ENCODE measurements around the gene GRXCR2.

- TF ChIP-seq, protein P1, sequence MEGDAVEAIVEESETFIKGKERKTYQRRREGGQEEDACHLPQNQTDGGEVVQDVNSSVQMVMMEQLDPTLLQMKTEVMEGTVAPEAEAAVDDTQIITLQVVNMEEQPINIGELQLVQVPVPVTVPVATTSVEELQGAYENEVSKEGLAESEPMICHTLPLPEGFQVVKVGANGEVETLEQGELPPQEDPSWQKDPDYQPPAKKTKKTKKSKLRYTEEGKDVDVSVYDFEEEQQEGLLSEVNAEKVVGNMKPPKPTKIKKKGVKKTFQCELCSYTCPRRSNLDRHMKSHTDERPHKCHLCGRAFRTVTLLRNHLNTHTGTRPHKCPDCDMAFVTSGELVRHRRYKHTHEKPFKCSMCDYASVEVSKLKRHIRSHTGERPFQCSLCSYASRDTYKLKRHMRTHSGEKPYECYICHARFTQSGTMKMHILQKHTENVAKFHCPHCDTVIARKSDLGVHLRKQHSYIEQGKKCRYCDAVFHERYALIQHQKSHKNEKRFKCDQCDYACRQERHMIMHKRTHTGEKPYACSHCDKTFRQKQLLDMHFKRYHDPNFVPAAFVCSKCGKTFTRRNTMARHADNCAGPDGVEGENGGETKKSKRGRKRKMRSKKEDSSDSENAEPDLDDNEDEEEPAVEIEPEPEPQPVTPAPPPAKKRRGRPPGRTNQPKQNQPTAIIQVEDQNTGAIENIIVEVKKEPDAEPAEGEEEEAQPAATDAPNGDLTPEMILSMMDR (IDR thresholded peaks at IDR 0.05) = no peak
- TF ChIP-seq POLR2AphosphoS5 (IDR thresholded peaks at IDR 0.05) (no peak), POLR2A (IDR thresholded peaks at IDR 0.05) (no peak)
These were observed at the start of gene GRXCR2 for GRCh38 chr5:145872914-145873313.

Data from prostate gland (tissue), 2 donors.